GM18498 (cell line): Measurements from ENCODE around the gene USP1.
A peak's percentile ranks its signal among the peaks of the same experiment; 100 is the strongest.

ENCODE experiments used
- ATAC-seq: cut with Tn5 transposase; IDR thresholded peaks from one replicate; pipeline ENCODE4 v1.9.1; 2021; ENCODE audit warnings: mild to moderate bottlenecking, moderate library complexity; ENCODE audit not compliant: unreplicated experiment

USP1 gene

DNA sequence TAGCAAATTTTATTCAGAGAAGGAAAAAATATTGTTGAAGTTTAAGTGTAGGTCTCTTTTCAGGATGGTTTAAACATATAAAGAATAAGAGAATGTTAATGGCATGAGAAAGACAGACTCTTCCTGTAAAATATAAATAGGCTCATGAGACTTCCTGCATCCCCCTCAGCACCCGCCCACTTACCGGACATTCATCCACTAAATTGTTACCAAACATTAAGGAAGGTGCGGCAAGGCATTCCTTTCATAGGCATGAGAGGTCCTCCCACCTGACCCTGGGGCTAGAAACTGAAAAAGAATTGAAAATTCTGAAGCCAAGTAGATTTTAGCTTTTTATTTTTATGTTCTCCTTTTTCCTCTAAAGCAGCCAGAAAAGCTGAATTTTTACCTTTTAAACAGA is 10.6 kb upstream of the USP1 start:
- ATAC-seq: no peak

DNA sequence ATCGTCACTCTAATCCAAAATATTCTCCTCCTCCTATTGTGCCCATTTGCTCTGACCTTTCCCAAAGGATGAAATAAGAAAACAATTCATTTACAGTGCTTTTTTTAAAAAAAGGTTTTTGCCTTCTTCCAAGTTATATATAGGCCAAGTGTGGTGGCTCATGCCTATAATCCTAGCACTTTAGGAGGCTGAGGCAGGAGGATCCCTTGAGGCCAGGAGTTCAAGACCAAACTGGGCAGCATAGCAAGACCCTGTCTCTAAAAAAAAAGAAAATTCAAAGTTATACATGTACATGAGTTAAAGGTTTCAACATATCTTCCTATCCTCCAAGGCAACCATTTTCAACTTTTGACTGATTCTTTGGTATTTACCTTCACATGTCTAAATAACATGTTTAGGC is 10.1 kb upstream of the USP1 start:
- no peak for ATAC-seq

DNA sequence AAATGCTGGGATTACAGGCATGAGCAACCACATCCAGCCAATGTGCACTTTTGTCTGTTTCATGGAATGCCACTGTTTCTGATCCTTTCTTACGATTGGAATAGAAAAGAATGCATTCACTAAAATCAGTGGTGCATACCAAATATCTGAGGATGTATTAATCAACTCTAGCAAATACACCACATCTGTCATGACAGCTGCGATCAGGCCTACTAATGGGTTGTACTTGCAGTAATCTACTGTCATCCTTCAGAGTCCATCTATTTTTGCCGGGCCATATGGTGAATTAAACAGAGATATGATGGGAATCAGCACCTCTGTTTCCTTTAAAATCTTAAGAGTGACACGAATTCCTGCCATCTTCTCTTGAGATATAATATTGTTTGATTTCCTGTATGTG is 8.5 kb upstream of the USP1 start:
- no peak for ATAC-seq

DNA sequence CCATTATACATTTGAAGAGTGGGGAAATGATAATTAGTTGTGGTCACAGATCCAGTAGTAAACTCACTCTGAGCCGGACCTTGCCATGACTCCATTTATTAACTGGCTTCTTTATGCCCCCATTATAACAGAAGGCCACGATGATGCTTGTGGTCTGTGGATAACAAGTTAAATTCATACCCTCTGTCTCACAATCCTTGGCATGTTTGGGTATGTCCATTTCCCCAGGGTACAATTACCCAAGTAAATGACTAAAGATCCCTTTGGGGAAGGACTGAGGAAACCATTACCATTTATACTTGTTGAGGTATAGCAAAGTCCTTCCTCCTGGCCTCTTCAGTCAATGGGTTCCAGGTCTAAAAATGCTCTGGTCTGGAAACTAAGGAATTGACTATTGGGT is 7.3 kb upstream of the USP1 start:
- ATAC-seq: no peak

DNA sequence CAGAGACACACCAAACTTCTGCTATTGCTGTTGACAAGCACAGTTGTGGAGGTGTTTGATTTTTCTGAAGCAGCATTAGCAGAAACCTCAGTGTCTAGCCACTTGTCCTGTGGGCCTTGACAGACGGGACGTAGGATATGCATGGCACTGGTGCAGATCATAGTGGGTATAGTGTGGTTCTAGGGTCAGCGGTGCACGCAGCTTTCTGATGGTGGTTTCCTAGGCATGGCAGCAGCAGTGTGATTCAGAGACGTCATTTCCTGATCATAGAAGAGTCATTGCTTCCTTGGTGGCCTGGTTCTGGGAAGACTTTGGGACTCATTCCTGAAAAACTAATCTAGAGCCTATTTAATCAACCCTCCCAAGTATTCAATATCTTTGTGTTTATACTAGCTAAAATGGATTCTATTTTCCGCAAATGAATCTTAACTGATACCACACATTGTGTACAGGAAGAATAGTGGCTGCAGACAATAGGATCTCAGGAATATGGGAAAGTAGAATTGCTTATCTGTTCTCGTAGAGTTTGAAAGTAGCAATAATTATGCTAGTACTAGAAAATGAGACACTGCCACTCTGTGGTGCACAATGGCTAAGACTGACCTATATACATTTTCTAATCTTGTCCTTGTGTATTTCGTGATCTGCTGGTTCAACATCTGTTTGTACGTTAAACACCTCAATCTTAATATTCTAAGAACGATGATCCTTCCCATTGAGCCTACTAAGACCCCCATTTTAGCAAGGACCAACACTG is 2.8 kb upstream of the USP1 start:
- no peak for ATAC-seq

DNA sequence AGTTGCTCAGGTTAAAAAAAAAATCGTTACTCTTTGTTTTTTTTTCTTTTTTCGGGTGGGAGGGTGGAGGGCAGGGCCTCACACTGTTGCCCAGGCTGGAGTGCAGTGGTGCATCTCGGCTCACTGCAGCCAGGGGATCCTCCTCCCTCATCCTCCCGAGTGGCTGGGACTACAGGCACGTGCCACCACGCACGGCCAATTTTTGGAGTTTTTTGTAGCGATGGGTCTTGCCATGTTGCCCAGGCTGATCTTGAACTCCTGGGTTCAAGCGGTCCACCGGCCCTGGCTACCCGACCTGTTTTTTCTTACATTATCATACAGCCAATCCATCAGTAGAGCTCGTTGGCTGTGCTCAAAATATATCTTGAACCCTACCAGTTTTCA is 2.2 kb upstream of the USP1 start:
- no peak for ATAC-seq

DNA sequence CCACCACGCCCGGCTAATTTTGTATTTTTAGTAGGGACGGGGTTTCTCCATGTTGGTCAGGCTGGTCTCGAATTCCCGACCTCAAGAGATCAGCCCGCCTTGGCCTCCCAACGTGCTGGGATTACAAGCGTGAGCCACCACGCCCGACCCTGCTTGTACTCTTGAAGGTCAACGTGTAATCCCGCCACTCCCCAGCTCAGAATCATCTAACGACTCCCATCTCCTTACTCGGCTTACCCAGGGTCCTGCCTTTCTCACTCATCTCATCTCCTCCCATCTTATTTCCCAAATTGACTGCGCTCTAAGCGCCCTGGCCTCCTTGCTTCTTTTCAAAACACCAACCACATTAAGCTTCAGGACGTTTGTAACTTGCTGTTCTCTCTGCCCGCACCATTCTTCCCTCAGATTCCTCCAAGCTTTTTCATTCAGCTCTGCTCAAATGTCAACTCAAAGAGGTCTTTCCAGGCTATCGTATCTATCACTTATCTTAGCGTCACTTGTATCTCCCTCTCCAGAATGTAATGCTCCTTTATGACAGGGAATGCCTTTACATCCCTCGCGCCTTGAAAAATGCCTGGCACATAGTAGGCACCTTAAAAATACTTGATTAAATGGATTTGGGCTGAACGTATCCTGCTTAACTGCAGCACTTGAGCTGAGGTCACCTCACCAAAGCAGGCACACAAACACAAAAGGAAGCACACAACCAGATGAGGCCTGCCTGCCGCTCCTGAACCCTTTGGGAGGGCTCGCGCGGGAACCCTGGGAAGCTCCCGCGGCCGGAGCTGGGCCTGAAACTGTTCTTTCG is 1.4 kb upstream of the USP1 start:
- no peak for ATAC-seq

DNA sequence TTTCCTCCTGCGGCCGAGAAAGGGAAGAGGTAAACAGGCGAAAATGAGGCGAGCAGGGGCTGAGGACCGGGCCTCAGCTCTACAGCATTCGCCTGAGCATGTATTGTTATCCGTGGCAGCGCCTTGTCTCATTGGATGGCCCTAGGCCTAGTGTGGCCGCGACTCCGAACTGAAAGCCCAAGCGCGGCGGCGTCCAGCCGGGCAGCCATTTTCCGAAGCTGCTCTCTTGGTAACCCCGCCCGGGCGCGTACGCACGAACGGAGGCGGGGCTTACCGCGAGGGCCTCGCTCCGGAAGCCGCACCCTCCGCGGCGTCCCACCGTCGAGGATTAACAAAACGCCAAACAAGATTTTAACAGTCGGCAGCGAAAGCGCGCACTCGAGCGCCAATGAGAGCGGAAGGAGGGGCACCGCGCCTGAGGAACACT is 797 bp upstream of the USP1 start:
- peak; percentile 78 for ATAC-seq

DNA sequence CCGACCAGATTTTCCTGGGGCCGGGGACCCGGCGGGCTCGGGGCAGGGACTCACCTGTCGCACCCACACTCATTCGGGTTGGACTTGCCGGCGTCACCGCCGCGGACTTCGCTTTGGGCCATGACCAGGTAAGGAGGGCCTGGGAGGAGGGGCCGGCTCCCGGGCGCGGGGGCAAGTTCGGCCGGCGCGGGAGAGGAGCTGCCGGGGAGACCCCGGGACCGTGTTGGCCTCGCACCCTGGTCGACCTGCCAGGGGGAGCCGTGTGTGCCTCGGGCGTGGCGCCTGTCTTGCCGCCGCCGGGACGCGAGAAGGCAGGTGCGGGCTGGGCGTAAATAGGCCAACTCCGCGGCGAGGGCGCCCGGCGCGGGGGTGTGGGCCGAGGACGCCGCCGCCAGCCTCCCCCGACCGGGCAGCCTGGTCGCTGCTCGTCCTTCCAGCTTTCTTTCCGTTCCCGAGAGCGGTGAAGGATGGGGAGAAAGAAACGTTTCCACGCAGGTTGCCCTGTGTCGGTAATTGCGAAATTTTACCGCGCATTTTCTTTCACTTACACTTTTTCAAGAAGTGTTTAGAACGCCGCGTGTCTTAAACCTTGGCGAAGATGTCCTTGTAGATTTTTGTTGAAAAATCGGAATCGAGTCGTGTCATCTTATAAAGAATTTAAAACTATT is 558 bp downstream of the USP1 start:
- peak; percentile 1 for ATAC-seq

DNA sequence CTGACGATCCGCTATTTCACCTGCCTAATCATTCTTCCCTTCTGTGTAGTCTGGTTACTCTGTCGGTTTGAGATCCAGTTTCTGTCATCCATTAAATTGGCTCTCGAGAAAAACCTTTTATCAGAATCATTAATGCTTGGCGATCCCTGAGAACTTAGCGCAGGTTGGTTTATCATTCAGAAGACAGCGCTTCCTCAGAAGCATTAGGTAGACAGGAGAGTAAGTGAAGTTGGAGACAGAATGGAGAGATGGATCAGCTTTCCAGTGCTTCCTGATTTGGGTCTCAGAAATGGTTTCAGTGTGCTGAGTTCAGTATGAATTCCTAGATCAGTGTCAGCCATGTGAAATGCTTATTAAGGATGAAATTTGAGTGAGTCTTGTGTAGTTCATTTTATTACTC is 1.3 kb downstream of the USP1 start:
- ATAC-seq: no peak

DNA sequence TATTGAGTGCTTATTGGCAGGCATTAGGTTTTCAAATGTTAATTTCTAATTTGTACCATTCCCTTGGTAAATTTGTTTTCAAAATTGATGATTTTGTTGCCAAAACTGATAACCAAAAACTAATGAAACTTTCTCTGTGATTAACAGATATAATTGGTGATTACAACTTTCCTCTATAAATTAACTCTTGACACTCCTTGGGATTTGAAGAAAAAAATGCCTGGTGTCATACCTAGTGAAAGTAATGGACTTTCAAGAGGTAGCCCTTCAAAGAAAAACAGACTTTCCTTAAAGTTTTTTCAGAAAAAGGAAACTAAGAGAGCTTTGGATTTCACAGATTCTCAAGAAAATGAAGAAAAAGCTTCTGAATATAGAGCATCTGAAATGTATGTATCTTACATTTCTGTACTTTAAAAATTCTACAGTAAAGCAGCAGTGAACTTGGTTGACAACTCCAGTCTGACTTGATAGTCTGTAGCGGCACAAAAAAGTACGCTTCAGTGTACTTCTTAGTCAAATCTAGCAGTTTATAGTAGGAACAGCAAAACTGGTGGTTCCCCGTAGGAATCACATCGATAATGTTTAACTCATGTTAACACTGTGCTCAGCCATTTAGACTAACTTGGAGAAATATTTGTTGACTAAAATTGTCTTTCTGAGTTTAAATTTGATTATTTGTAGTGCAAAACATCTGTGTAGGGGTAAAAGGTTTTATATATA is 3.0 kb downstream of the USP1 start:
- peak; percentile 21 for ATAC-seq

DNA sequence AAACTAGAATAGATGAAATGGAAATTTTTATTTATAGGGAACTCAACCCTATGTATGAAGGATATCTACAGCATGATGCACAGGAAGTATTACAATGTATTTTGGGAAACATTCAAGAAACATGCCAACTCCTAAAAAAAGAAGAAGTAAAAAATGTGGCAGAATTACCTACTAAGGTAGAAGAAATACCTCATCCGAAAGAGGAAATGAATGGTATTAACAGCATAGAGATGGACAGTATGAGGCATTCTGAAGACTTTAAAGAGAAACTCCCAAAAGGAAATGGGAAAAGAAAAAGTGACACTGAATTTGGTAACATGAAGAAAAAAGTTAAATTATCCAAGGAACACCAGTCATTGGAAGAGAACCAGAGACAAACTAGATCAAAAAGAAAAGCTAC is 7.9 kb downstream of the USP1 start:
- ATAC-seq: no peak

DNA sequence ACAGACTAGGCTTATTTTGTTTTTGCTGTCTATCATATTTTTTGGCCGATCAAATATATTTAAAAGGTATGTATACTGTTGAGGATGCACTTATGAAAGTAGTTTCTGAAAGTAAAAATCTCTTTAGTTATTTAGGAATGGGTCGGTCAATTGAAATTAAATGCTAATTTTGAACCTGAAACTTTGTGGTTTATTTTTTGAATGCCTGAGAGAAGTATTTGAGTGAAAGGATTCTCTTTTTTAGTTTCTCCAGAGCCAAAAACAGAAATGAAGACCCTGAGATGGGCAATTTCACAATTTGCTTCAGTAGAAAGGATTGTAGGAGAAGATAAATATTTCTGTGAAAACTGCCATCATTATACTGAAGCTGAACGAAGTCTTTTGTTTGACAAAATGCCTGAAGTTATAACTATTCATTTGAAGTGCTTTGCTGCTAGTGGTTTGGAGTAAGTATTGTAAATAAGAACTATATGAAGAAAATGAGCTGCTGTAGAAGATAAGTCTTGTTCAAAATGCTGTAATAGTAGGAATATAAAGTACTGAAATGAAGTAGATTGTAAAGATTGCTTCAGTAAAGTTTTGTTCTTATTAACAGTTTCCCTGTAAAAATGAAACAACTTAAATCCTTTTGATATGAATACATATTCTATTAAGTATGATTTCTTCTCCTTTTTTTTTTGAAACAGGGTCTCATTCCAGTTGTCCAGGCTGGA is 11.5 kb downstream of the USP1 start:
- ATAC-seq: no peak

DNA sequence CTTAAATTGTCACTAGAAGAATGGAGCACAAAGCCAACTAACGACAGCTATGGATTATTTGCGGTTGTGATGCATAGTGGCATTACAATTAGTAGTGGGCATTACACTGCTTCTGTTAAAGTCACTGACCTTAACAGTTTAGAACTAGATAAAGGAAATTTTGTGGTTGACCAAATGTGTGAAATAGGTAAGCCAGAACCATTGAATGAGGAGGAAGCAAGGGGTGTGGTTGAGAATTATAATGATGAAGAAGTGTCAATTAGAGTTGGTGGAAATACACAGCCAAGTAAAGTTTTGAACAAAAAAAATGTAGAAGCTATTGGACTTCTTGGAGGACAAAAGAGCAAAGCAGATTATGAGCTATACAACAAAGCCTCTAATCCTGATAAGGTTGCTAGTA is 13.5 kb downstream of the USP1 start:
- no peak for ATAC-seq

DNA sequence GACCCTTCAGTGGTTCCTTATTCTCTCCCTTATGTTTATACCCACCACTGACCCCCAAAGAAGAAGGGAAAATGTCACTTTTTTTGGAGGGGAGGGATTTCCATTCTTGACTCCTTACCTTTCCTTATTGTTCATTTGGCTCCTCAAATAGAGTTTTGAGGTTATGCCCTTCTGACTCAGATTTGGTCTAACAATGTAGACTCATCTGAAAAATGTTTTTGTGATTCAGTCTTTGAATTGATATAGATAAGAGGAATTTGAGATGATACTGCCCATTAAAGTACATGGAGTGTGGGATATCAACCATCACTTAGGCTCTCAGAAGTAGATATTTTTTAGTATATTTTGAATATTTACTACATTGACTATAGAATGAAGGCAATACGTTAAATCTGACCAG is 16.1 kb downstream of the USP1 start:
- ATAC-seq: no peak

DNA sequence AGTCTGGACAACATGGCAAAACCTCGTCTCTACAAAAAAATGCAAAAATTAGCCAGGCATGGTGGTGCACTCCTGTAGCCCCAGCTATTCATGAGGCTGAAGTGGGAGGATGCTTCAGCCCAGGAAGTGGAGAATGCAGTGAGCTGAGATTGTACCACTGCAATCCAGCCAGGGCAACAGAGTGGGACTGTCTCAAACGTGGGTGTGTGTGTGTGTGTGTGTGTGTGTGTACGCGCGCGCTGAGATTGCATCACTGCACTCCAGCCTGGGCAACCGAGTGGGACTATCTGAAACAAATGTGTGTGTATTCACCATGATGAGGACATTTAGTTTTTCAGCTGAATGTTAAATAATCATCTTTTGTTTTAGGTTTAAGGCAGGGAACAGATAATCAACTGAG is 21.1 kb downstream of the USP1 start:
- no peak for ATAC-seq

DNA sequence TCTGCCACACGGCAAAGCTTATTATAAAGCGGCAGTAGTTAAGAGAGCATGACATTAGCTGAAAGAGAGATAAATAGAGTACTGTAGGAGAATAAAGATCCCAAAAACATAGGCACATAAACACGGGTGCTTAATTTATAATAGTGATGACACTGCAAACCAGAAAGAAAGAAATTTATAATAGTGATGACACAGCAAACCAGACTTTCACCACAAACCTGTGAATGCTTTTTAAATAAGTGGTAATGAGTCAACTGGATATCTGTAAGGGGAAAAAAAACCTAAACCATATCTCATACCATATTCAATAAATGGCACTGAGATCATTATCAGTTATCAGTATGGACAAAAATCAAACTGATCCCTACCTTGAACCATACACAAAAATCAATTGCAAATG is 25.5 kb downstream of the USP1 start:
- ATAC-seq: no peak

DNA sequence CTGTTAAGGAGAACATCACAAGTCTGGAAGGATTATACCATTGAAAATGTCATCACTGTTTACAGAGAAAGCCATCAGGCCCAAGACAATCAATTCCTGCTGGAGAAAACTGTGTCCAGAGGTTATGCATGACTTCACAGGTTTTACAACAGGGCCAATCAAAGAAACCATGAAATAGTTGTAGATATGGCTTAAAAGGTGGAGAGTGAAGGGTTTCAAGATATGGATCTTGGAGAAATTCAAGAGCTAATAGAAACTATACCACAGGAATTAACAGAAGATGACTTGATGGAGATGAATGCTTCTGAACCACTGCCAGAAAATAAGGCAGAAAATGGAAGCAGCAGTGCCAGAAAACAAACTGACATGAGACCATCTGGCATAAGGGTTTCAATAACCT is 30.2 kb downstream of the USP1 start:
- no peak for ATAC-seq

DNA sequence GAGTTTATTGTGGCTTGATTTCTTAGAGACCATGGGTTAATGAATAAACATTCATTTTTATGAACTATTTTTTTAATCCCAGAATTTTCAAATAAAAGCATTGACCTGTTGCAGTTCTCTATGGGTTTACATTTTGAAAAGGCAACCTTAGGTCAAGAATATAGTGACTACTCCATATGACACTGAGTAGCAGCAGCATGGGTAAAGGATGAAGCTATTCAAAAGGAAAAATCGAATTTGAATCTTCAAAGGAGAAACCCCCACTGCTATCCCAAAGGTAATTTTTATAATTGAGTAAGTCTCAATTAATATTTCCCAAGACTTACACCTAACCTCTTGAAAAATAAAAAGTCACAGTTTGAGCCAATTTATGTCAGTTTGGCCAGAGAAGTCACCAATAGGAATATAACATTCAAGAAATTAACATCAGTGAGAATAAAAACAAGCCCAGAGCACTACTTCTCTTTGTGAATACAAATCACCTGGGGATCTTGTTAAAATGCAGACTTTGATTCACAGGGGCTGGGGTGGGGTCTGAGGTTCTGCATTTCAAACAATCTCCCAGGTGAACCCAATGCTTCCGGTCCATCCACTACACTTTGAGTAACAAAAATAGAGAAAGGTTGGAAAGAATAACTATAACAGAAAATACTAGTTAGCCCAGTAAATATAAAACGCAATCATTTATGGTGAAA is 39.8 kb downstream of the USP1 start:
- no peak for ATAC-seq

DNA sequence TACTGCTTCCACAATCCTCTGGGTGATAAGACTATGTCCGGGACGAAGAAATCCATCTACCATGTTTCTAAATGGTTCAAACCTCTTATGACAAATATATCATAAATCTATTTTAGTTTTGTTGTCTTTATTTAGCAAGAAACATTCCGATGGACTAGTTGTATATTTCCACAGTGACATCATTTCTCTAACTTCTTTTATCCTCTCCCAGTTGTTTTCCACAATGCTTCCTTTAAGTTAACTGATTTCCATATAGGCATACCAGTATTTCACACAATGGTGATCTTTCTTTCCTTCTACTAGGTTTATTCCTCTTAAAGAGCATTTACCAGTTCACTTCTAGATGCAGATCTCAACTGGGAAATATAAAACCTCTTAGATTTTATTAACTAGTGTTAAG is 44.8 kb downstream of the USP1 start:
- ATAC-seq: no peak
